HK-2 (cell line): ENCODE results near the gene RIT2.
"Not testable (repeated sequence)": the region's sequence is repeated elsewhere in the genome, so short reads cannot be mapped to it uniquely, and the experiment has no call there.

Experiments used
- DNase-seq: peaks from one replicate; pipeline ENCODE4 v3.0.0-alpha.2; 2018; ENCODE audit not compliant: unreplicated experiment

RIT2 gene

GRCh38 chr18:42760290-42760689, 355.2 kb downstream of the RIT2 start:
- DNase-seq: no peak

- DNase-seq: no peak
These were observed 356.6 kb downstream of the RIT2 start for GRCh38 chr18:42758852-42759251.

GRCh38 chr18:42756214-42756613, 359.3 kb downstream of the RIT2 start:
- no peak for DNase-seq

- DNase-seq: no peak
These were observed 362.6 kb downstream of the RIT2 start for GRCh38 chr18:42752916-42753315.

GRCh38 chr18:42746794-42747193, 368.7 kb downstream of the RIT2 start:
- no peak for DNase-seq

GRCh38 chr18:42745931-42746330, 369.6 kb downstream of the RIT2 start:
- DNase-seq: no peak

- no peak for DNase-seq
These were observed 370.3 kb downstream of the RIT2 start for GRCh38 chr18:42745171-42745570.

- DNase-seq: no peak
These were observed 371.9 kb downstream of the RIT2 start for GRCh38 chr18:42743373-42744138.

GRCh38 chr18:42742969-42743368, 372.5 kb downstream of the RIT2 start:
- DNase-seq: no peak

GRCh38 chr18:42742474-42742873, 373.0 kb downstream of the RIT2 start:
- DNase-seq: no peak

- not testable (repeated sequence) for DNase-seq
These were observed 373.6 kb downstream of the RIT2 start for GRCh38 chr18:42741805-42742347.

- not testable (repeated sequence) for DNase-seq
These were observed 374.2 kb downstream of the RIT2 start for GRCh38 chr18:42741299-42741698.

GRCh38 chr18:42736074-42736473, 379.4 kb downstream of the RIT2 start:
- DNase-seq: no peak

- DNase-seq: no peak
These were observed 381.0 kb downstream of the RIT2 start for GRCh38 chr18:42734520-42734919.

GRCh38 chr18:42730272-42730671, 385.2 kb downstream of the RIT2 start:
- no peak for DNase-seq

GRCh38 chr18:42719221-42719620, 396.3 kb downstream of the RIT2 start:
- DNase-seq: no peak

- no peak for DNase-seq
These were observed 403.4 kb downstream of the RIT2 start for GRCh38 chr18:42712065-42712464.

- DNase-seq: no peak
These were observed 408.4 kb downstream of the RIT2 start for GRCh38 chr18:42707080-42707479.

- no peak for DNase-seq
These were observed 408.9 kb downstream of the RIT2 start for GRCh38 chr18:42706618-42707017.

GRCh38 chr18:42706029-42706608, 409.4 kb downstream of the RIT2 start:
- no peak for DNase-seq
